Measurements from ENCODE around the gene SLC34A3.

Gene SLC34A3

DNA sequence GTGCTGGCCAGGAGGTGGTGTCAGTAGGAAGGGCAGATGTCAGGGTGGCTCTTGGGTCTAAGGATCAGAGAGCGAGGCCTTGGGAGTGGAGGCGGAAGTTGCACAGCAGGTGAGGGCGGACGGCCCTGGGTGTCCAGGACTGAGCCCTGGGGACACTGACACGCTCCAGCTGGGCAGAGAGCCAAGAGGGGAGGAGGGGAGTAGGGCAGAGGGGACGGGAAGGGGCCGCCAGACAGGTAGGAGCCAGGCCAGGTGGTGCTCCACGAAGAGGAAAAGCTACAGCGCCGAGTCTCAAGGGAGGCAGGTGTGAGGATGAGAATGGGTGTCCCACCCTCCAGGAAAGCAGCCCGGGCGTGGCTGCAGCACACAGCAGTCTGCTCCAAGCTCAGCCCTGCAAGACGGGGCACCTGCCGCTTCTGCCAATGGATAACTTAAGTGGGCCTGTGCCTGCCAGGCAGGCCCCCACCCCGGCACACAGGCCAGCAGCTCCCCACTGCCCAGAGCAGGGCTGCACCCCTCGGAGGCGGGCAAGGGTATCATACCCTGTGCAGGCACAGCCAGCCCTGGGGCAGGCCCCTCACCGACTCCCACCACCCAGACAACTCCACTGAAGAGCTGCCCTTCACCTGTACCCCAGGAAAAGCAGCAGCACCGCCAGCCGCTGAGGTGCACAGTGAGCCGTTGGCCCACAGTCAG is 35.0 kb upstream of the SLC34A3 start:
- no peak for DNase-seq (ENCODE audit: low read depth in 1 of 2, low spot score in 1 of 2)

DNA sequence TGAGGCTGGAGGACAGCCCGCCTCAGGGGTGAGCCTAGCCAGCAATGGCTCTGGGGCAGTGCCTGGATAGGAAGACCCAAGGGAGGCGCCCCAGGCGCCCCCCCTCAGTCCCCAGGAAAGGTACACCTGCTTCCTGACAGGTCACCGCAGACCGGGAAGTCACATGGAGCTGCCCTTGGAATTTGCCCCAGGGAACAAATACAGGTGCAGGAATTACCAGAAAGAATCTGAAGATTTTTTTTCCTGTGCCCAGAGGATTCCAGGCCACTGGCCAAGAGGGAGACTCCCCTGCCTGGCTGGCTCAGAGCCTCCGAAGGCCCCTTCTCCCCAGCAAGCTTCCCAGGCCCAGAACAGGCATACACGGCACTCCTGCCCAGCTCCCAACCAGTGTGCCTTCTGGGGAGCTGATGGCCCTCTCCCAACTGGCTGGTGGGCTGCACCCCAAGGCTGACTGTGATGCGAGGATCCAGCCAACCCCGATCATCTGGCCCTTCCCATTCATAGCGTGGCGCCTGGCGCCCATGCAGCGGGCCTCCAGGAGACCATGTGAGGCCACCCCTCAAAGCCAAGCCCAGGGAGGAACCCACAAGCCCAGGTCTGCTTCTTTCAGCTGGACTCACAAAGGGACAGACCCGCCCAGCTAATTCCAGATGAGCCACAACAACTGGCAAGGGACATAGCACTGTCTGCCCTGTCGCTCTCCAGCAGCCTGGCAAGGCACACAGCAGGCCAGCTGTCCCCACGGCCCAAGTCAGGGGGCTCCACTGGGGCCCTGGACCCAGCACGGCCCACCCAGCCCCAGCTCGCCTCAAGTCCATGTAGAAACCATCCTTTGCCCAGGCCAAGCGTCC is 32.4 kb upstream of the SLC34A3 start:
- DNase-seq (ENCODE audit: low read depth in 1 of 2, low spot score in 1 of 2): no peak

DNA sequence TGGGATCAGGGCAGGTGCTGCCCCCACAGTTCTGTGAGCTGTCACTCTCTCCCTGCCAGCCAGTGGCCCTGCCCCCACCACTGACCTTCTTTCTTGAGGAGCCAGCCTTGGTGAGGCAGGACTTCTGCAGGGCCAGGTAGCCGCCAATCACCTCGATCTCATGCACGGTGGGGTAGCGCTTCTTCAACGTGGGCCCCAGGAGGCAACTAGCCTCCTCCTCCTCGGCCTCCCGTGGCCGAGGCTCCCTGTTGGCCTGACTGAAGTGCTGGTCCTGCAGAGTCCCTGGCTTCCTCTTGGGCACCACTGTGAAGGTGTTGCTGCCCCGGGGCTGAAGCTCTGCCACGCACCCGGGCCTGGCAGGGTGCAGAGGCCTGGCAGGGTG is 31.8 kb upstream of the SLC34A3 start:
- no peak for DNase-seq (ENCODE audit: low read depth in 1 of 2, low spot score in 1 of 2)

DNA sequence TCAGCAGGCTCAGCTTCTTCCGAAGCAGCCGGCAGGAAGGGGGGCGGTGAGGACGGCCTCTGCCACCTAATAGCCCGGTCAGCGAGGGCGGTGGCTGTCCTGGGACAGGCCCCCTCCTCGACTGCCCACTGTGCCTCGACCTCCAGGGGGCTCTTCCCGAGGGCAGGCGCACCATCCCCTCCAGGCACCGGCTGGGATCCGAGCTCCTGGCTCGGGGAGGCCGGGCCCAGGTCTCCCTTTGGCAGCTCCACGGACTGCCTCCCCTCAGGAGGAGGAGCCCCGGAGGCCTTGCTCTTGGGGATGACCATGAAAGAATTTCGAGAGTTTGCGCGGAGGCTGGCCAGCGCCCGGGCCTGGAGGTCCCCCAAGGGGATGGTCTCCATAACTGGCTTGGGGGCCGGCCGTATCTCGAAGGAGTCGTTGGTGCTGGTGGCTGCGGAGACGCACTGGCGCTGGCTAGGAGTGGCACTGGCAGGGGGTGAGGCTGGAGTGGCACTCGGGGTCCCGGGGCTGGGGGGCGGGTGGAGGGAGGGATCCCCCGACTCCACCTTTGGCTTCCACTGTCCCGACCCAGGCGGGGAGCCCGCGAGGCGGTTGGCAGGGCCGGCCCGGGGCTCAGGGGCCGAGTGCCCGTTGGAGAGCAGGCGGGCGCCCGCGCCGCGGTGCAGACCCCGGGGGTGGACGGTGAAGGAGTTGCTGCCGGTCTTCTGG is 31.1 kb upstream of the SLC34A3 start:
- DNase-seq (ENCODE audit: low read depth in 1 of 2, low spot score in 1 of 2): no peak

DNA sequence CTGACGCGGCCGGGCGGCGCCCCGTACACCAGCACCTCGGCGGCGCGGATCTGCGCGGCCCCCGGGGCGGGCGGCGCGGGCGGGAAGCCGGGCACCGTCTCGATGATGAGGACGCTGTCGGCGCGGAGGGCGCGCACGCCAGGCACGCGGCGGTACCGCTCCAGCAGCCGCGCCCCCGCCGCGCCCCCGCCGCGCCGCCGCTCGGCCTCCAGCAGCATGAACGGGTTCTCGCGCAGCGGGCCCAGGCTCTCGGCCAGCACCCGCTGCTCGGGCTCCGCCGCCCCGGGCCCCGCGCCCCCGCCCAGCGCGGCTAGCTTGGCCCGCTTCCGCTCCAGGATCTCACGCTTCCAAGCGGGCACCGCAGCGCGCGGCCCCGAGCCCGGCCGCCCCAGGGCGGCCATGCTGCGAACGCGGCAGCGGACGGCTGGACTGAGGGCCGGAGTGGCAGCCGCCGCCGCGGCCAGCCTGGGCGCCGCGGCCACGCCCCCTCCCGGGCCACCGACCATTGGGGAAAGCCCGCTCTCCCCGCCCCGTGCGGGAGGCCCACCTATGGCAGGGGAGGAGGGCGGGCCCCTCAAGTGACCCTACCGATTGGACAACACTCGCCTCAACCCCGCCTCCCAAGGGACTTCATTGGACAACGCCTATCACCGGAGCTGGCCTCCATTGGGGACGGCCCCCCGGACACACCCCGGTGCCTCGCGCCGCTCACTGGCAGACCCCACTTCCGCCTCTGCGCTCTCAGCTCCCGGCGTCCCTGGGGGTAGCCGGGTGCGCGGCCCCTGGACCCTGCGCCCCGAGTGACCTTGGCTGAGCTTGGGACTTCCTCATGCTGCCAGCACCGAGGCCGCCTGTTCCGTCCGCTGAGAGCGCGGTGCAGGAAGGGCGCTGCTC is 30.1 kb upstream of the SLC34A3 start, which contains the start of gene TPRN:
TSS of gene TPRN (minus strand) at position 431 of the 894 bp plus-strand sequence. CDS start at position 401, 30 bp downstream.
- DNase-seq (ENCODE audit: low read depth in 1 of 2, low spot score in 1 of 2): peak; percentile 88 to 99

DNA sequence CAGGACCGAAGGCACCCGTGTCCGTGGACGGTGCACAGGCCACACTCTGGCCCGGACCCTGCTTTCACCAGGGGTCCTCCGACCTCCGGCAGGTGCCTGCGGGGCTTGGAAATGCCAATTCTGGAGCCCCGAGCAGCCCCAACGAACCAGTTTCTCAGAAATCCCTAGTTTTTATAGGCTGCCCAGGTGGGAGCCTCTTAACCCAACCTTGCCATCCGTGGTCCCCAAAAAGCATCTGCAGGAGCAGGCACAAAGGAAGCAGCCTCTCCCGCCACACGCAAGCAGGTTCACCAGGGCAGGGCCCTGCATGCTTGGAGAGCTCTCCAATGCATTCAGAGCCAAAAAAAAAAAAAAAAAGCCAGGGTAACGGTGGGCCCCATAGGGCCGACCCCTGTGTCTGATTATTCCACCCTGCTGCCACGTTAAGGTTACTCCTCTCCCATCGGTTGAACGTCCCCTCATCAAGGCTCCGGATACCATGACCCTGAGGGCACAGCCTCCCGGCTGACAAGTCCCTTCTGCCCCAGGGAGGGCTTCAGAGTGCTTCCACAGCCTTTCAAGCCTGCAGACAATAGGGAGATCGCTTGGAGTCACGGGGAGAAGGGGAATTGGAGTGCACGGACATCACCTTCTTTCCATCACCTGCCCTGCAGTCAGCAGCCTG is 29.4 kb upstream of the SLC34A3 start:
- no peak for DNase-seq (ENCODE audit: low read depth in 1 of 2, low spot score in 1 of 2)

DNA sequence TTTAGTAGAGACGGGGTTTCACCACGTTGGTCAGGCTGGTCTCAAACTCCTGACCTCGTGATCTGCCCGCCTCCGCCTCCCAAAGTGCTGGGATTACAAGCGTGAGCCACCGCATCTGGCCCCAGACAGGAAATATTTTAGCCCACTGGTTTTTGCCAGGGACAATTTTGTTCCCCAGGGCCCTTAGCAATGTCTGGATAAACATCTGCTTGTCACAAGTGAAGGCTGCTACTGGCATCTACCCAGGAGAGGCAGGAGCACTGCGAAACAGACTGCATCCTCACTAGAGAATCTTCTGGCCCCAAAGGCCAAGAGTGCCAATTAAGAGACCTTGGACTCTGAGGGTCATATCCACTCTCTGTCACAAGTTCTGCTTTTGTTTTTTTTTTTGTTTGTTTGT is 27.7 kb upstream of the SLC34A3 start:
- no peak for DNase-seq (ENCODE audit: low read depth in 1 of 2, low spot score in 1 of 2)

DNA sequence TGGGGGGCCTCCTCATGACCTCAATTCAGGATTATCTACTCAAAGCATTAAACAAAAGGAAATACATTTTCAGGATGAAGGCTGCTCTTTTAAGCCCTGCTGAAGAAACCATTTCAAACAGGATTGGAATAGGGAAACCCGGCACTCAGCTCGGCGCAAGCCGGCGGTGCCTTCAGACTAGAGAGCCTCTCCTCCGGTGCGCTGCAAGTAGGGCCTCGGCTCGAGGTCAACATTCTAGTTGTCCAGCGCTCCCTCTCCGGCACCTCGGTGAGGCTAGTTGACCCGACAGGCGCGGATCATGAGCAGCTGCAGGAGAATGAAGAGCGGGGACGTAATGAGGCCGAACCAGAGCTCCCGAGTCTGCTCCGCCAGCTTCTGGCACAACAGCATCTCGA is 26.0 kb upstream of the SLC34A3 start:
- DNase-seq (ENCODE audit: low read depth in 1 of 2, low spot score in 1 of 2): no peak

DNA sequence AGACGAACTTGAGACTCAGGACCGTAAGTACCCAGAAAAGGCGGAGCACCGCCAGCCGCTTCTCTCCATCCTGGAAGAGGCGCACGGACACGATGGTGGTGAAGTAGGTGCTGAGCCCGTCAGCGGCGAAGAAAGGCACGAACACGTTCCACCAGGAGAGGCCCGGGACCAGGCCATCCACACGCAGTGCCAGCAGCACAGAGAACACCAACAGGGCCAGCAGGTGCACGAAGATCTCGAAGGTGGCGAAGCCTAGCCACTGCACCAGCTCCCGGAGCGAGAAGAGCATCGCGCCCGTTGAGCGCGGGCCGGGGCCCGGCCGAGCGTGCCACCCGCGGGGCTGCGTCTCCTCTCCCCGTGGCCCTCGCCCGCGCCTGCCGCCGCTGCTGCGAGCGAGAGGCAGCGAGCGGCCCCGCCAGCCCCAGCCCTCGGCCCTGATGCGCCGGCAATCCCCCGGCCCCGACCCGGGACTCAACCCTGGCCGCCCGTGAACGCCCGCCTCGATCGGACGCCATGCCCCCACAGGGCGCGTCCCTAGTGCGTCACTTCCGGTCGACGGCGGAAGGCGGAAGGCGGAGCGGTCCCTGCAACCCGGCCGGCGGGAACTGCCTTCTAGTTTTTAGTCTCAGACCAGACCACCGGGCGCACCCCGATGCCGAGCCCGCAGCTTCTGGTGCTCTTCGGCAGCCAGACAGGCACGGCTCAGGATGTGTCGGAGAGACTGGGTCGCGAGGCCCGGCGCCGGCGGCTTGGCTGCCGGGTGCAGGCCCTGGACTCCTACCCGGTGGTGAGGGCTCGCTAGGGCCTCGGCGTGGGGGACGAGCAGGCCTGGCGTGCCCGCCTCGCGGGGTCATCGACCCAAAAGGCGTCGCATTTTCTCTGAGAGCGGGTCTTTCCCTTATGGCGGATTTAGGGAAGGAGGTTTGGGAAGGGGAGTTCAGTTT is 25.3 kb upstream of the SLC34A3 start, which contains the start of the genes NDOR1 and TMEM203:
TSS of gene NDOR1 (plus strand) at position 575 of the 944 bp plus-strand sequence. CDS start at position 653, 78 bp downstream.
TSS of gene TMEM203 (minus strand) at position 523 of the 944 bp plus-strand sequence. CDS start at position 289, 234 bp downstream.
- DNase-seq (ENCODE audit: low read depth in 1 of 2, low spot score in 1 of 2): peak; percentile 92 to 93

DNA sequence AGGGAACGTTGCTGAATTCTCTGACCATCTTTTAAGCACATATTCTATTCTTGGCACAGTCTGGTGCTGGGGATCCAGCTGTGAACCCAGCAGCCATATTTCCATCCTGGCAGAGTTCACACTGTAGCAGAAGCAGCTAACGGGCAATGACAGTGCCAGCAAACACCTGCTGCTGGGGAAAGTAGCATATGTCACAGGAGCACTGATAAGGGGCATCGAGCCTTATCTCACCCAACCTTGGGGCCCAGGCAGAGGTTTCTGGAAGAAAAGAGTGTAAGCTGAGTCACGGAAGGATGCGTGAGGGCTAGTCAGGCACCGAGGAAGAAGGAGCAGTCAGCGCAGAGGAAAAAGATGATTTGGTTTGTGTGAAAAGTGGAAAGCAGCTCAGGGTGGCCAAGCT is 24.1 kb upstream of the SLC34A3 start:
- DNase-seq (ENCODE audit: low read depth in 1 of 2, low spot score in 1 of 2): no peak

DNA sequence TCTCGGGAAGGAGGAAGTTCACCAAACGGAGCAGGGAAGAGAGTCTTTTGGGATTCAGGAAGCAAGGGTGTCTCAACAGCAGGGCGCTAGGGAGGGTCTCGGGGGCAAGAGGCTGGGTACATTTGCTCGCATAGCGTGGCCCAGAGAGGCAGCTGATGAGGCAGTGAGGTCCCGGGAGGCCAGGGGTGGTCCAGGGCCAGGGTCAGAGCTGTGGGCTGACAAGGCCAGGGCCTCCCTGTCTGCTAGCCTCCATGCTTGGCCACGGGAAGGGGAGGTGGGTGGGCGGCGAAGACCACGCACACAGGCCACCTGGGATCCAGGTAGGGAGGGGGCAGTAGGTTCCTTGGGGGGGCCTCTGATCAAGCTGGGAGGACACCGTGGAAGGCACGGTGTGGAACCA is 19.2 kb upstream of the SLC34A3 start:
- no peak for DNase-seq (ENCODE audit: low read depth in 1 of 2, low spot score in 1 of 2)

GRCh38 chr9:137212520-137212919 is 18.2 kb upstream of the SLC34A3 start:
- DNase-seq (ENCODE audit: low read depth in 1 of 2, low spot score in 1 of 2): no peak

GRCh38 chr9:137213160-137214060 is 17.3 kb upstream of the SLC34A3 start:
- DNase-seq (ENCODE audit: low read depth in 1 of 2, low spot score in 1 of 2): no peak

DNA sequence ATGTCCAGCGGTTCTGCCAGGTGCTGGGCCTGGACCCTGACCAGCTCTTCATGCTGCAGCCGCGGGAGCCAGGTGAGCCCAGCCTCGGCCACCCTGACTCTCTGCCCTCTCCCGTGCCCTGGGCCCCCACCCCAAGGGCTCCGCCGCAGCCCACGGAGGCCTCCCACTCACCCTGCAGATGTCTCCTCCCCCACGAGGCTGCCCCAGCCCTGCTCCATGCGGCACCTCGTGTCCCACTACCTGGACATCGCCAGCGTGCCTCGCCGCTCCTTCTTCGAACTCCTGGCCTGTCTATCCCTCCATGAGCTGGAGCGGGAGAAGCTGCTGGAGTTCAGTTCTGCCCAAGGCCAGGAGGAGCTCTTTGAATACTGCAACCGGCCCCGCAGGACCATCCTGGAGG is 16.1 kb upstream of the SLC34A3 start:
- DNase-seq (ENCODE audit: low read depth in 1 of 2, low spot score in 1 of 2): no peak

- no peak for DNase-seq (ENCODE audit: low read depth in 1 of 2, low spot score in 1 of 2)
Observed at GRCh38 chr9:137215196-137215986, 15.3 kb upstream of the SLC34A3 start.

DNA sequence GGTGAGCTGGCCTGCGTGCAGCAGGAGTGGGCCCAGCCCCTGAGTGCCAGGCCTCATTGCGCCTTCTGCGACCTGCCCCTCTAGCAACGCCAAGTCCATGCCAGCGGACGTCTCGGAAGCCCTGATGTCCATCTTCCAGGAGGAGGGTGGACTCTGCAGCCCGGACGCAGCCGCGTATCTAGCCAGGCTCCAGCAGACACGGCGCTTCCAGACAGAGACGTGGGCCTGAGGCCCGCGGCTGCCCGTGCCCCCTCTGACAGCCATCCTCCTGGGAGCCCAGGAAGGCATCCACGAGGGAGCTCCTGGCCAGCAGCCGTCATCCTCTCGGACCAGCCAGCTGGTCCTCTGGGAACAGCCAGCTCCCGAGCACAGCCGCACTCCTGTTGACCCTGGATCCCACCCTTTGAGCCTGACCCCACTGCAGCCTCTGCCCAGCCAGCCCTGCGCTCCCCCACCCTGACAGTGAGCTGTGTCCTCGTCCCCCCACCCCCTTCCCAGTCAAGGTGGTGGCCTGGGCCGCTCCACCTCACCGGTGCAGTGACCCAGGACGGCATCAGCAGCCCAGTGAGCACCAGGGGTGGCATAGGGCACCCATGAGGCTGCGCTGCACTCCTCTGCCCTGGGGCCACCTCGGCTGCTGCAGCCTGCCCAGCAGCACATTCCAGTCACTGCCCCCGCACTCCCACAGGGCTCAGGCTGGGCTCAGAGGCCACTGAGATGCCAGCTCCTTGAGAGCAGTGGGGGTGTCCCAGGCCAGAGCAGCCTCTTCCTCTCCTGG is 14.3 kb upstream of the SLC34A3 start:
- no peak for DNase-seq (ENCODE audit: low read depth in 1 of 2, low spot score in 1 of 2)

Measured in activated CD4-positive, alpha-beta T cell treated with anti-CD3 and anti-CD28 coated beads, Interleukin-2, amount 50 U/mL, for 24 hours (primary cell).